Tibial nerve (tissue), 4 donors: ENCODE measurements around the gene ZNF319. TPM values are rescaled to one million over a fixed set of nuclear protein-coding genes. Genes with fewer than 3 reads are reported as not detected.
"Not testable (repeated sequence)": the region's sequence is repeated elsewhere in the genome, so short reads cannot be mapped to it uniquely, and the experiment has no call there.

Source experiments
- DNase-seq, 2 donors: peaks; one replicate each; pipeline ENCODE4 v3.0.0-alpha.2; 2019; ENCODE audit warnings: low spot score in 2 of 2
- H3K27ac ChIP-seq, 4 donors: fragments of 200-600 bp; sonication (generic) in 3 of 4; one replicate each; pipeline ENCODE4 v1.5.1; 2017 to 2019; ENCODE audit warnings: mild to moderate bottlenecking in 1 of 4
- H3K27me3 ChIP-seq, 2 donors: fragments of 200-600 bp; sonication (generic) in 1 of 2; one replicate each; pipeline versions ENCODE4 v1.5.1 to v1.6.0; 2017 to 2019
- H3K36me3 ChIP-seq, 3 donors: fragments of 200-600 bp; sonication (generic); one replicate each; pipeline ENCODE4 v1.5.1; 2018 to 2019
- H3K4me1 ChIP-seq, 4 donors: fragments of 200-600 bp; sonication (generic) in 3 of 4; one replicate each; pipeline ENCODE4 v1.5.1; 2017 to 2019
- H3K4me3 ChIP-seq, 4 donors: fragments of 200-600 bp; sonication (generic) in 3 of 4; one replicate each; pipeline ENCODE4 v1.5.1; 2017 to 2019; ENCODE audit warnings: mild to moderate bottlenecking in 1 of 4, moderate library complexity in 1 of 4
- H3K9me3 ChIP-seq, 4 donors: fragments of 200-600 bp; sonication (generic) in 3 of 4; one replicate each; pipeline ENCODE4 v1.5.1; 2017 to 2019
- CTCF ChIP-seq, 5 experiments: fragments of 200-600 bp in 3 of 5; fragments of 450-650 bp in 2 of 5; sonication (generic) in 3 of 5; IDR thresholded peaks; one replicate each; pipeline ENCODE4 v1.5.1; 2016 to 2019; ENCODE audit warnings: antibody characterized with exemption in 5 of 5, mild to moderate bottlenecking in 3 of 5, moderate library complexity in 2 of 5
- EP300 ChIP-seq, 2 donors: sonication (generic); formaldehyde crosslinking; IDR thresholded peaks; one replicate each; pipeline ENCODE4 v1.6.1; 2017; ENCODE audit warnings: antibody characterized with exemption in 2 of 2, mild to moderate bottlenecking in 1 of 2
- POLR2A ChIP-seq, 2 donors: fragments of 450-650 bp; IDR thresholded peaks; one replicate each; pipeline ENCODE4 v1.6.1; 2017; ENCODE audit warnings: antibody characterized with exemption in 2 of 2, mild to moderate bottlenecking in 2 of 2, moderate library complexity in 2 of 2
- WGBS, 2 donors: methylation state at CpG; one replicate each; pipeline ENCODE4 v1.1.5; 2018; 5-methylcytosine and 5-hydroxymethylcytosine counted together
- total RNA-seq, 4 donors: library from RNA; depleted of rRNA; stranded (reverse); fragments of >200 nt; gene quantifications; one replicate each; pipeline ENCODE4 v1.1.0, GENCODE V29; 2016

ZNF319 gene
- total RNA-seq, 4 donors from 2014 or later: 7.5 to 11.6 (median 9.1) TPM

DNA sequence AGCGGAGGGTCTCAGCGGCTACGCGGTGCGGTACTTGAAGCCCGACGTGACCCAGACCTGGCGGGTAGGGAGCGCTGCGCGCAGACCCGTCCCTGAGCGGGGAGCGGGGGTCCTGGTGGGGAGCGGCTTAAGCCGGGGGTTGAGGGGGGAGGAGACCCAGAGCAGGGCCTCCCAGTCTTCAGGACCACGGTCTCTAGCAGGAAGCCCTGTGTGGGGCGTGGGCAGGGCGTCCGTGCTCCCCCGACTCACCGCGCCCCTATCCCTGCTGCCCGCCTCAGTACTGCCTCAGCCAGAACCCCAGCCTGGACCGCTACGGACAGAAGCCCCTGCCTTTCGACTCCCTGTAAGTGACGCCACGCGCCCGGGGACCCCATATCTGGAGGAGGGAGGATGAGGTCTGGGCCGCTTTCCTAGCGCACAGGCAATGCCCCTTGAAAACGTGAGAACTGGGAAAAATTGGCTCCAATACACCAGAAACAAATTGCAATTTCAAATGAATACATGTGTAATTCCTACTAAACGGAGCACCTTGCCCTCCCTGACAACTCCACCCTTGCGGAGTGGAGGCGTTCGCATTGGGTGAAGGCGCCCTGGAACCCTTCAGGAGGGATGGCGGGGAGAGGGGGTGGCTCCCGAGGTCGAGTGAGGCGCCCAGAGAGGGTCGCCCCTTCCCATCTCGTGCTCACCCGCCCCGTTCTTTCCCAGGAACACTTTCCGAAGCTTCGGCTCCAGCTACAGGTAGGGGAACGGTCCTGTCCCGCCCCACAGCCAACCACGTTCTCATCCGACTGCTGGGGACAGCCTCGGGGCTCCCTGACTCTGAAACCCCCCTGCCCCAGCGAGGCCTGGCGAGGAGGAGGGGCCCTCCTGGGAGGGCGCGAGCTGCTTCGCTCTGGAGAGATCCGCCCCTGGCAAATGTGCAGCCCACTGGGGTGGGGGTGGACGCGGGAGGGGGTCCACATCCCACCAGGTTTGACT is 15.0 kb downstream of the ZNF319 start:
- Histone ChIP-seq H3K4me3 (peak overlapping the region; percentile 35 to 74 (median 56)), H3K4me1 (peaks cover 0 to 21% (median 9%) of the 10 kb centered on the region in 4 donors), H3K36me3 (no peaks in the 10 kb centered on the region), H3K27ac (peak overlapping the region; percentile 63 to 91 (median 82)), H3K27me3 (peaks cover 0 to 13% of the 10 kb centered on the region in 2 donors), H3K9me3 (no peaks in the 10 kb centered on the region)
- no peak for TF ChIP-seq POLR2A (IDR thresholded peaks at IDR 0.05)
- DNase-seq: no peak
- WGBS, 2 donors: 14 to 21% methylated on average over 41 to 60 of the region's 62 CpGs

DNA sequence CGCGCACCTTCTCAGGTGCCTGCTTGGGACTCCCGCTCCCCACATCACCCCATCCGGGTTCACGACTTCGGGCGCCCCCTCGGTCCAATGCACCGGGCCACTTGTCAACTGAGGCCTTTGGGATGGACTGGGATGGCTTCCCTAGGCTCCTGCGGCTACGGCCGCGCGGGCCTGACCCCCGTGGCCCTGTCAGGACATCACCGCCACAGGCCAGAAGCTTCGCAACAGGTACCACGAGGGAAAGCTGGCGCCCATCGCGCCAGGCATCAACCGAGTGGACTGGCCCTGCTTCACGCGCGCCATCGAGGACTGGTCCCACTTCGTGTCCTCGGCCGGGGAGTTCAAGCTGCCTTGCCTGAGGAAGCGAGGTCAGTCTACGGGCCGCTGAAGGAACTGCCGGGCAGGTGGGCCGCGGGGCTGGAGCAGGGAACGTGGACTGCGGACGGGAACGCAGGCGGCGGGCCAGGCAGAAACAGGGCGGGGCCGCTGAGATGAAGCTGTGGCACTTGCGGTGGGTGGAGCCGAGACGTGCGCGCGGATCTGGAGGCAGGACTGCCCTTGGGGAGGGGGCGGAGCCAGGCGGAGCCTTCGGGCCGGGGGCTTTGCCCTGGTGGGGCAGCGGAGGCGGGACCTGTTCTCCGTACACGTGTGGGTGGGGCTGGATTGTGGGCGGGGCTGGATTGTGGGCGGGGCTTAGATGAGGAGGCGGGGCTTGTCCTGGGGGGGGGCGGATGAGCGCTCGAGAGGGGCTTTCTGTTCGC is 15.8 kb downstream of the ZNF319 start:
- H3K27me3 ChIP-seq: peaks cover 0 to 13% of the 10 kb centered on the region in 2 donors
- peaks cover 0 to 21% (median 9%) of the 10 kb centered on the region in 4 donors for H3K4me1 ChIP-seq
- no peaks in the 10 kb centered on the region for H3K36me3 ChIP-seq
- DNase-seq: peak; percentile 52 to 57
- TF ChIP-seq CTCF (IDR thresholded peaks at IDR 0.05) (peak in 2 of 5 experiments; percentile 11 to 19), EP300 (IDR thresholded peaks at IDR 0.05) (peak in 1 of 2 donors; percentile 71), POLR2A (IDR thresholded peaks at IDR 0.05) (peak in 1 of 2 donors; percentile 33)
- no peaks in the 10 kb centered on the region for H3K9me3 ChIP-seq
- peak overlapping the region; percentile 63 to 91 (median 82) for H3K27ac ChIP-seq
- WGBS, 2 donors: 10 to 15% methylated on average over 42 to 51 of the region's 64 CpGs
- H3K4me3 ChIP-seq: peak overlapping the region; percentile 35 to 74 (median 56)

GRCh38 chr16:57982385-57982784 is 18.1 kb downstream of the ZNF319 start:
- WGBS, 2 donors: 87 to 89% methylated on average over 5 of the region's 5 CpGs
- no peaks in the 10 kb centered on the region for H3K9me3 ChIP-seq

GRCh38 chr16:57981636-57982035 is 18.8 kb downstream of the ZNF319 start:
- Histone ChIP-seq H3K4me3 (no peak overlapping the region), H3K4me1 (peaks cover 0 to 24% (median 9%) of the 10 kb centered on the region in 4 donors), H3K27me3 (peaks cover 0 to 13% of the 10 kb centered on the region in 2 donors), H3K27ac (no peak overlapping the region), H3K9me3 (no peaks in the 10 kb centered on the region), H3K36me3 (no peaks in the 10 kb centered on the region)
- 83 to 90% methylated on average over 7 of the region's 7 CpGs for WGBS, 2 donors
- no peak for TF ChIP-seq EP300 (IDR thresholded peaks at IDR 0.05)
- no peak for TF ChIP-seq POLR2A (IDR thresholded peaks at IDR 0.05)
- no peak for TF ChIP-seq CTCF (IDR thresholded peaks at IDR 0.05)
- no peak for DNase-seq

More at GRCh38 chr16:57982385-57982784, 18.1 kb downstream of the ZNF319 start:
- H3K4me1 ChIP-seq: peaks cover 0 to 21% (median 9%) of the 10 kb centered on the region in 4 donors
- H3K27me3 ChIP-seq: peaks cover 0 to 13% of the 10 kb centered on the region in 2 donors
- H3K4me3 ChIP-seq: no peak overlapping the region
- H3K36me3 ChIP-seq: no peaks in the 10 kb centered on the region
- H3K27ac ChIP-seq: no peak overlapping the region
- no peak for DNase-seq
- no peak for TF ChIP-seq CTCF (IDR thresholded peaks at IDR 0.05)
- no peak for TF ChIP-seq POLR2A (IDR thresholded peaks at IDR 0.05)
- TF ChIP-seq EP300 (IDR thresholded peaks at IDR 0.05): no peak

DNA sequence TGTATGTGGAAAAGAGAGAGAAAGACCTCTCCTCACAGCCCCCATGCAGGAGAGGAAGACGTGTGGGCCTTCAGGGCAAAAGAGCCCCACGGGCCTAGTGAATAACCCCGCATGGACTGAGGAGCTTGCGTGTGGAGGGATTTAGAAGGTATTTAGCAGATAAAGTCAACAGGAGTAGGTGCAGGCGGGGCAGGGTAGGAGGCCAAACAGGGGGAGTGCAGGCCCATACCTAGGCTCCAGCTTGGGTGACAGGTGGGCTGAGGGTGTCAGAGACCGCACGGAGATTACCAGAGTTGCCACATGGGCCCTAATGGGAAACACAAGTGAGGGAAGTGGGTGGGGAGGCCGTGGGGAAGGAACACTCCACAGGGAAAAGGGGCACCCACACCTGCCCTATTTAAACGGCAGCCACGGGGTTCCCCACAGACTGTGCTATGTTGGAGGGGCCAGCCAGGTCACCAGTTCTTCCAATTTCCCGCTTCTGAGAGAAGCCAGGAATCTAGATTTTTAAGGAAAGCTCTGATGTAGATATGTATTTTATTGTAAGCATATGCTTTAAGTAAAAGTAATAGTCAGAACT is 21.4 kb downstream of the ZNF319 start:
- Histone ChIP-seq H3K36me3 (no peaks in the 10 kb centered on the region), H3K27ac (no peak overlapping the region), H3K27me3 (peaks cover 0 to 7% of the 10 kb centered on the region in 2 donors), H3K4me1 (peaks cover 0 to 16% (median 1%) of the 10 kb centered on the region in 4 donors), H3K9me3 (no peaks in the 10 kb centered on the region), H3K4me3 (no peak overlapping the region)
- no peak for DNase-seq
- 81 to 84% methylated on average over 11 of the region's 11 CpGs for WGBS, 2 donors
- TF ChIP-seq CTCF (IDR thresholded peaks at IDR 0.05): no peak
- no peak for TF ChIP-seq EP300 (IDR thresholded peaks at IDR 0.05)
- TF ChIP-seq POLR2A (IDR thresholded peaks at IDR 0.05): no peak

DNA sequence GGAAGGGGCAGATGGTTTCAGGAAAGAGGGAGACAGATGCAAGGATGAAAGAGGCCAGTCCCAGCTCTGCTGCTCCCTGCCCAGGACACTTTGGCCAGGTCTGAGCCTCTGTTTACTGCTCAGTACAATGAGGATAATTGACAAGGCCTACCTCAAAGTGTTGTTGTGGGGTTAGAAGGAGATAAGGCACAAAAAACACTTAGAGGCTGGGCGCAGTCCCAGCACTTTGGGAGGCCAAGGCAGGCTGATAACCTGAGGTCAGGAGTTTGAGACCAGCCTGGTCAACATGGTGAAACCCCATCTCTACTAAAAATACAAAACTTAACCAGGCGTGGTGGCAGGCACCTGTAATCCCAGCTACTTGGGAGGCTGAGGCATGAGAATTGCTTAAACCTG is 22.4 kb downstream of the ZNF319 start:
- H3K36me3 ChIP-seq, DNase-seq, H3K4me3 ChIP-seq, H3K27me3 ChIP-seq, H3K9me3 ChIP-seq: not testable (repeated sequence)
- Histone ChIP-seq H3K4me1 (peaks cover 0 to 15% (median 0%) of the 10 kb centered on the region in 4 donors), H3K27ac (peak overlapping the region in 1 of 4 donors; percentile 36)
- 92 to 96% methylated on average over 2 of the region's 2 CpGs for WGBS, 2 donors
